Cardiac muscle cell (in vitro differentiated cells and primary cell): ENCODE measurements around the gene TMEM132C. TPM values are rescaled to one million over a fixed set of nuclear protein-coding genes. Genes with fewer than 3 reads are reported as not detected.

Source experiments
- DNase-seq, 2 donors: peaks; one replicate each; pipeline versions ENCODE4 v3.0.0 to v3.0.0-alpha.2; 2010 to 2017; ENCODE audit warnings: low read depth in 1 of 2, low spot score in 1 of 2
- H3K27ac ChIP-seq: fragments of 200-600 bp; sonication (generic); 2 replicates; pipeline ENCODE4 v1.5.1; 2016
- H3K27me3 ChIP-seq: fragments of 200-600 bp; sonication (generic); 2 replicates; pipeline ENCODE4 v1.6.0; 2016; ENCODE audit warnings: control low read depth
- H3K36me3 ChIP-seq: fragments of 200-600 bp; sonication (generic); 2 replicates; pipeline ENCODE4 v1.5.1; 2016; ENCODE audit warnings: control low read depth
- H3K4me1 ChIP-seq: fragments of 200-600 bp; sonication (generic); 2 replicates; pipeline ENCODE4 v1.8.1; 2017; ENCODE audit warnings: low read depth, mild to moderate bottlenecking, mixed run types
- H3K4me3 ChIP-seq: fragments of 200-600 bp; sonication (generic); 2 replicates; pipeline ENCODE4 v1.5.1; 2016; ENCODE audit warnings: mild to moderate bottlenecking
- H3K9me3 ChIP-seq: fragments of 200-600 bp; sonication (generic); 2 replicates; pipeline ENCODE4 v1.5.1; 2017; ENCODE audit warnings: low read depth, mild to moderate bottlenecking, control low read depth
- polyA plus RNA-seq: library from polyadenylated mRNA; unstranded; fragments of >200 nt; fragmentation: Nextera tagmentation; extraction: Ambion mirVana; gene quantifications from 2 replicates; pipeline ENCODE4 v1.2.1, GENCODE V29; 2016
- total RNA-seq: library from RNA; depleted of rRNA; stranded (reverse); fragments of >200 nt; gene quantifications from 2 replicates; pipeline ENCODE4 v1.2.3, GENCODE V29; 2016
- TF ChIP-seq, protein P1 (sequence below): IDR thresholded peaks from 2 replicates; pipeline ENCODE4 v1.5.1; 2012; ENCODE audit warnings: low read depth, mild to moderate bottlenecking, low read length

TMEM132C gene
- total and polyA plus RNA-seq, 2 experiments from 2014 or later, result 1.8 to 2.5 TPM

DNA sequence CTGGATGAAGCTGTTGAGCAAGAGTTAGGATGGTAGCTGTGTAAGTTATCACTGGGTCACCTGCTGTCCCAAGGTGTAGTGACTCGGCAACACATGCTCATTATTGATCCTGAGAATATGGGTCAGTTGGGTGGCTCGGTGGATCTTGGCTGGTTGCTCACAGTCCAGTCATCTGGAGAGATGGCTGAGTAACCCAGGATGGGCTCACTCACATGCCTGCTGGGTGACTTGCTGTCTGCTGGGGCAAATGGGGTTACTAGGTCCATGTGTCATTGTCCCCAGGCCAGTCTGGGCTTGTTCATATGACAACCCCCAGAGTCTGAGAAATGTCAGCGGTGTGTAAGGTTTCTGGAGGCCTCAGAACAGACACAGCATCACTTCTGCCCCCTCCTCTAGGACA lies 487.3 kb downstream of the TMEM132C start:
- H3K9me3 ChIP-seq, result no peaks in the 10 kb centered on the region
- no peak overlapping the region for H3K27ac ChIP-seq
- no peaks in the 10 kb centered on the region for H3K4me1 ChIP-seq
- TF ChIP-seq, protein P1, sequence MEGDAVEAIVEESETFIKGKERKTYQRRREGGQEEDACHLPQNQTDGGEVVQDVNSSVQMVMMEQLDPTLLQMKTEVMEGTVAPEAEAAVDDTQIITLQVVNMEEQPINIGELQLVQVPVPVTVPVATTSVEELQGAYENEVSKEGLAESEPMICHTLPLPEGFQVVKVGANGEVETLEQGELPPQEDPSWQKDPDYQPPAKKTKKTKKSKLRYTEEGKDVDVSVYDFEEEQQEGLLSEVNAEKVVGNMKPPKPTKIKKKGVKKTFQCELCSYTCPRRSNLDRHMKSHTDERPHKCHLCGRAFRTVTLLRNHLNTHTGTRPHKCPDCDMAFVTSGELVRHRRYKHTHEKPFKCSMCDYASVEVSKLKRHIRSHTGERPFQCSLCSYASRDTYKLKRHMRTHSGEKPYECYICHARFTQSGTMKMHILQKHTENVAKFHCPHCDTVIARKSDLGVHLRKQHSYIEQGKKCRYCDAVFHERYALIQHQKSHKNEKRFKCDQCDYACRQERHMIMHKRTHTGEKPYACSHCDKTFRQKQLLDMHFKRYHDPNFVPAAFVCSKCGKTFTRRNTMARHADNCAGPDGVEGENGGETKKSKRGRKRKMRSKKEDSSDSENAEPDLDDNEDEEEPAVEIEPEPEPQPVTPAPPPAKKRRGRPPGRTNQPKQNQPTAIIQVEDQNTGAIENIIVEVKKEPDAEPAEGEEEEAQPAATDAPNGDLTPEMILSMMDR, result no peak
- H3K4me3 ChIP-seq, result no peak overlapping the region
- H3K27me3 ChIP-seq, result no peaks in the 10 kb centered on the region
- no peak for DNase-seq
- H3K36me3 ChIP-seq, result no peaks in the 10 kb centered on the region

DNA sequence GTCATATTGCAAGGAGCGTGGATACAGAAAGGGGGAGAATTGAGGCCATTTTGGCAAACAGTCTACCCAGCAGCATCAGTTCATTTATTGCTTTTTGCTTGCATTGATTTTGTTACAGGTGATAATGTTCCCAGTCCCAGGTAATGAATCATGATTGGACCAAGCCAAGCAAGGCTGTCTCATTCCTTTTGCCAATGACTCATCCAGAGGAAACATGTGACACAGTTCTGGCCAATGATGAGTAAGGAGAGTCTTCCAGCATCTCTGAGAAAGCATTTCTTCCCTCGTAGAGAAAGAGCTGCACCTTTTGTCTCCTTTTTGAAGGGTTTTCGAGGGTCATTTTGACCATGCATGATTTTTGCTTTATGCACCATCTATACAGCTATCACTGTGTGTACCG lies 488.6 kb downstream of the TMEM132C start:
- TF ChIP-seq, protein P1, result no peak
- DNase-seq, result no peak
- H3K27ac ChIP-seq, result no peak overlapping the region
- no peaks in the 10 kb centered on the region for H3K9me3 ChIP-seq
- H3K4me1 ChIP-seq, result no peaks in the 10 kb centered on the region
- no peak overlapping the region for H3K4me3 ChIP-seq
- no peaks in the 10 kb centered on the region for H3K36me3 ChIP-seq
- no peaks in the 10 kb centered on the region for H3K27me3 ChIP-seq
